ENCODE results near the gene RUSF1.
"Not testable (repeated sequence)": the region's sequence is repeated elsewhere in the genome, so short reads cannot be mapped to it uniquely, and the experiment has no call there.

The RUSF1 gene

DNA sequence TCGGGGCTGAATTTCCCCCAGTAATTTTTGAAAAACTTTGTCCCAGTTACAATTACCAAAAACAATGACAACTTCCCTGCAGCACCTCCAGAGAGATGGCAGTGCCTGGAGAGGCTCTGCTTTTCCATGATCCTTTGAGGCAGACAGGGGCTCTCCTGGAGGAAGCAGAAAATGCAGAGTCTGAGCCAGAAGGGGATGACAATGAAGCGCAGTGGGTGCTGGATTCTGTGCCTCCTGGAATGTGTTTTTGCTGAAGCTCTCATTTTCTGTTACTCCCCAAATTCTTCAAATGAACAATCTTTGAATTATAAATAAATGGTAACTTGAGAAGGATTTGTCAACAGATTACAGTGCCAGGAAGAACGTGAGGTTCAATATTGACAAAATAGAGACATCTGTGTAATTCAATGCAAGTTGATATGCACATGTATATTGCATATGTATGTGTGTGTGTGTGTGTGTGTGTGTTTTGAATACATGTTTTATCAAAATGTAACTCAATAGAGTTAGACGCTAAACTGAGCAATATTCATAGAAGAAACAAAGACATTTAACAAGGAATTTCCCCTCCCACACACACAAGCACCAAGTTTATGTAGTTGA lies 9.7 kb upstream of the RUSF1 start:
- no peak for DNase-seq (ENCODE audit: low read depth)

- DNase-seq (ENCODE audit: low read depth): no peak
Observed at GRCh38 chr16:31513884-31514283, 5.7 kb upstream of the RUSF1 start.

- no peak for DNase-seq (ENCODE audit: low read depth)
Observed at GRCh38 chr16:31513126-31513525, 4.9 kb upstream of the RUSF1 start.

- DNase-seq (ENCODE audit: low read depth): no peak
Observed at GRCh38 chr16:31508706-31509195, 560 bp upstream of the RUSF1 start.

GRCh38 chr16:31507617-31507928 lies 618 bp downstream of the RUSF1 start:
- no peak for DNase-seq (ENCODE audit: low read depth)

DNA sequence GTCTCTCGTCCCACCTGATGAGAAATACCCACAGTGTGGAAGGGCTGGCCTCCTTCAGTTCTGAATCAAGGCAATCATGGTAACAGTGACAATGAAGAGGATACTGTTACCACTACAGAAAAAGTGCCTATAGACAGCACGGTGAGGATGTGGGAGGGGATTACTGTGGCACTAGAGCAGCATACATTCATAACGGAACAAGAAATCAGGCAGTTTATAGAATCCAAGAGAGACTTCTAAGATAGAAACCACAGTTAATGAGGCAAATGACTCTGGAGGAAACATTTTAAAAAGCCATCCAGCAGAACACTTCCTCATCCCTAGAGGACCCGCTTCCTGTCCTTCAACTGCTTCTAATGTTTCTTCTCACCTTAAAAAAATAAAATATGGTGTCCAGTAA lies 2.7 kb downstream of the RUSF1 start:
- no peak for DNase-seq (ENCODE audit: low read depth)

DNA sequence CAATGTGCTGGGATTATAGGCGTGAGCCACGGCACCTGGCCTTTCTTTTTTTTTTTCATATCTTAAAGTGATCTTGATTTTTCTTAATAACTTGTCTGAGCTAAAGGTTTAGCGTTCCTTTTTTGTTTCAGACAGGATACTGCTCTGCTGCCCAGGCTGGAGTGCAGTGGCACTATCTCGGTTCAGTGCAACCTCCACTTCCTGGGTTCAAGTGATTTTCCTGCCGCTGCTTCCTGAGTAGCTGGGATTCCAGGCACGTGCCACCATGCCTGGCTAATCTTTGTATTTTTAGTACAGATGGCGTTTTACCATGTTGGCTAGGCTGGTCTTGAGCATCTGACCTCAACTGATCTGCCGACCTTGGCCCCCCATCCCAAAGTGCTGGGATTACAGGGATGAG lies 4.0 kb downstream of the RUSF1 start:
- DNase-seq (ENCODE audit: low read depth): no peak

GRCh38 chr16:31503555-31503954 lies 4.6 kb downstream of the RUSF1 start:
- DNase-seq (ENCODE audit: low read depth): not testable (repeated sequence)

DNA sequence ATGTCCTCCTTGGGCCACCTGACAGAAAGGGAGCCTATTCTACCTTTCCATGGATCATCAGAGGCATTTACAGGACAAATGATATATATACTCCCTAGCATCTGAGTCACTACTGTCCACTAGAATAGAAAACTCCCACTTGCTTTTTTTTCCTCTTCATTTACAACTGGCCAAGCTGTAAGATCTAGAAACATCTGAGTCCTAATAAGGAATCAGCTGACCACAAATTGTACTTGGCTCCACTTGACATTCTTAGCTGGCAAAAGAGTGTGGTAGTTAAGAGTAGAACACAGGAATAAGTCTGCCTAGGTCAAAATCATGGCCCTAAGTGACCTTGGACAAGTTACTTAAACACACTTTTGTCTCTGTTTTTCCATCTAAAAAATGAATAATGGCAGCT lies 5.2 kb downstream of the RUSF1 start:
- DNase-seq (ENCODE audit: low read depth): no peak

GRCh38 chr16:31501966-31502348 lies 6.2 kb downstream of the RUSF1 start:
- DNase-seq (ENCODE audit: low read depth): no peak

DNA sequence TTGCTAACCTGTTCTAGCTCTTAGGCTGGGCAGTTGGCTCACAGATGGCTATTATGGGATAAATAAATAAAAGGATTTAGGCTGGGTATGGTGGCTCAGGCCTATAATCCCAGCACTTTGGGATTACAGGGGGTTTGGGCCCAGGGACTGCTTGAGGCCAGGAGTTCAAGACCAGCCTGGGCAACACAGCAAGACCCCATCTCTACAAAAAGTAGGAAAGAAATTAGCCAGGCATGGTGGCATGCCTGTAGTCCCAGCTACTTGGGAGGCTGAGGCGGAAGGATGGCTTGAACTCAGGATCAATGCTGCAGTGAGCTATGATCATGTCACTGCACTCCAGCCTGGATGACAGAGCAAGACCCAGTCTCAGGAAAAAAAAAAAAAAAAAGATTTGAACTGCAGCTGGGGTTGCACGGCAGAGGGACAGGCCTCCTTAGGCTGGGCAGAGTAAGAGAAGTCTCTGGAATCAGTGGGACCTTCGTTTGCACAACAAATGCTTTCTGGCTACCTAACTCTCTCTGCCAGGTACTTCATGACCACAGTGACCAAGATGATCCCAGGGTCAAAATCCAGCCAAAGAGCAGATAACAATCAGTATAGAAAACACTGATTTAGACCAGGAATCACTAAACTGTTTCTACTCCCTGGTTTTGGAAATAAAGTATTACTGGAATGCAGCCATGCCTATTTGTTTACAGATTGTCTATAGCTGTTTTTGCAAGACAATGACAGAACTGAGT lies 6.8 kb downstream of the RUSF1 start:
- DNase-seq (ENCODE audit: low read depth): no peak

DNA sequence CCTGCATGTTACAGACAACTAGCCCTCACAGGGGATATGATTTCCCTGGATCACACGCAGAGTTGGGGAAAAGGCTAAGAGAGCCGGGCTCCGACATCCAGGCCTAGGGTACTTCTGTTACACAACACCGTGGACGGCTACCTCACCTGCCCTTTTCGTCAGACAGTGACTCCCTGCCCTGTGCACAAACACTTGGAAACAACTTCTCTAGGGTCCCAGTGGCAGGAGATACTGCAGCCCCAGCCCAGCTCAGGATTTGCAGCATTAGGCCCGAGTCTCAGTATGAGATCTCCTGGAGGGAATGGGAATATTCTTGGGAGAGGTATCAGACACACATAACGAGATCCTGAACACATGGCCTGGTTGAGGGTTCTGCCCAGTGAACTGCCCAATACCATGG lies 8.3 kb downstream of the RUSF1 start:
- no peak for DNase-seq (ENCODE audit: low read depth)

DNA sequence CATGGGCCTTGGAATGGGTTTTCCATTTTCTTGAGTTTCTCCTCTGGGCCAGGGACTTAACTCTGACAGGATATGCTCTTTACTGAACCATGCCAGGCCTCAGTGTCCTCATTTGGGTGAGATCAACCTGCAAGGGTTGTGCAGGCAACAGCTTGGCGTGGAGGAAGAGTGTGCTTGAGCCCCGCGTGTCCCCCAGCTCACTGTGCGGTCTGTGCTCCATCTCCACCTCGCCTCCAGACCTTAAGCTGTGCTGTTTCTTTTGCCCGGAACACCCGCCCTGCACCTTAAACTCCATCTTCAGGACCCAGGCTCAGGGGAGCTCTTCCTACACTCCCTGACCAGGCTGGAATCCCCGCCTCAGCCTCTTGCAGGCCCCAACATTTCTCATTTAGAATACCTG lies 9.7 kb downstream of the RUSF1 start:
- DNase-seq (ENCODE audit: low read depth): no peak

DNA sequence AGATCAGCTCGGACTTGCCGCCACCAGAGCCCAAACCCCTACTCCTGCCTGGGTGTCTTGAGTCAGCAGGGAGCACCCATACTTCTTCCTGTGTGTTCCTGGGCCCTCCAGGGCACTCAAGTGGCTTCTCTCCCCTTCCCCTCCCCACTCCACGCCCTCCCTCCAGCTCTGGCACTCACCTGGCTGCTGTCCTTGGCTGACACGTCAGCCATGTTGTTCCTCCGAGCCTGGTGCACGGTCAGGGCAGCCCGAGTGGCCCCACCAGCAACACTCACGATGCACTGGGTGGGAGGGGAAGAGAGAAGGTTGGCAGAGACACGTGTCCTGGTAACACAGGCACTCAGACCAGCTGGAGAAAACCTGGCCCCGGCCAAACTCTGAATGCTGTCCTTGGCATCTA lies 11.5 kb downstream of the RUSF1 start:
- no peak for DNase-seq (ENCODE audit: low read depth)

- DNase-seq (ENCODE audit: low read depth): no peak
Observed at GRCh38 chr16:31493506-31494125, 14.6 kb downstream of the RUSF1 start.

DNA sequence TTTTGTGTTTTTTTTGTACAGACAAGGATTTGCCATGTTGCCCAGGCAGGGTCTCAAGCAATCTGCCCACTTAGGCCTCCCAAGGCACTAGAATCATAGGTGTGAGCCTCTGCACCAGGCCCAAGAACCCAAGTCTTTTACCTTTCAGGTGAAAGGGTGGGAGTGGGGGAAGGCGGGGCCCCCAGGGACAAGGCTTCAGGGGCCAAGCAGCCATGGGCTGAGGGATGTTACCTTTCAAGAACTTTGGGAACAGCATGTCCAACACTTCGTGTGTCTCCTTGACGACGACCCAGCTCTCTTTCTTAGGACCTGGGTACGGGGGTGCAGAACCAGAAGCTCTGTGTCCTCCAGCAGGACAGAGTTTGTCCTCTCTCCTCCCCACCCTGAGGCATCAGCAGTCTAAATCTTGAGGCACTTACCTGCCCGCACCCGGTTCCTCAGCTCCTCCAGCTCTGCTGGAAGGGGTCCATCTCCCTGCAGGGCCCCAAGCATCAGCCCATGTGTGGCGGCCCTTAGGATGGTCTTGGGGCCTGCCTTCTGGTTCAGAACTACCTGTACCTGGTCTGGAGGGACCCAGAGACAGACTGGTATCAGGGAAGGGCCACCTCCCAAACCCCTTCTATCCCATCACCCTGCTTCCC lies 16.3 kb downstream of the RUSF1 start:
- no peak for DNase-seq (ENCODE audit: low read depth)

- no peak for DNase-seq (ENCODE audit: low read depth)
Observed at GRCh38 chr16:31489616-31490584, 18.3 kb downstream of the RUSF1 start.

DNA sequence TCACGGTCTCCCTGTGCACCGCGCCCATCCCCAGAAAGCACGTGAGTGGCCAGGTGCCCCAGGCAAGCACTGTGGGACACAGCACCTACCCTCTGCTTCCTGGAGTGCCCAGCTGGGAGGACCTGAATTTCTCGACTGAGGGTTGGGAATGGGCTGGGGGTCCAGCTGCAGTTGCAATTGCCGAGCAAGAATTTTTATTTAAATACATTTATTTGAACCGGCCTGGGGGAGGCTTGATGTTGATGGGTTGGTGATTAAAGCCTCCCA lies 19.0 kb downstream of the RUSF1 start:
- DNase-seq (ENCODE audit: low read depth): no peak

GRCh38 chr16:31488468-31489297 lies 19.5 kb downstream of the RUSF1 start:
- DNase-seq (ENCODE audit: low read depth): no peak

- peak; percentile 56 for DNase-seq (ENCODE audit: low read depth)
Observed at GRCh38 chr16:31487720-31488467, 20.3 kb downstream of the RUSF1 start.
